Stimulated activated naive CD4-positive, alpha-beta T cell (primary cell): ENCODE measurements around the gene PHAF1.

Experiments
- DNase-seq, 6 experiments: peaks; one replicate each; lab custom pipeline; 2025; lab: John Stamatoyannopoulos, UW

Gene PHAF1

DNA sequence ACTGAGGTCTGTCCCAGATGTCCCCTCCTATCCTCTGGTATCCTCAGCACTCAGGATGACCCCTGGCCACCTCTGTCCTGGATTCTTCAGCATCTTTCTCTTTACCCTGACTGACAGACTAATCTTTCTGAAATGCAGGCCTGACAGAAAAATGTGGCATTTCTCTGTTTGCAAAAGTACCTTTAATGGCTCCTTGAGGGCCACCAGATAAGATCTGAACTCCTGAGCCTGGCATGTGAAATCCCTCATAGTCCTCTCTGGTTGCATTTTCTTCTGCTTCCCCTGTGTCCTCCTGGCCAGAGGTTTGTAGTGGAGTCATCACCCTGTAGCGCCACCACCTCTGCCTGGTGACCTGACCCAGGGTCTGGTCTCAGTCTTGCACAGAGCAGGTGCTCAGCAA is 87.1 kb downstream of the PHAF1 start:
- DNase-seq, result no peak

DNA sequence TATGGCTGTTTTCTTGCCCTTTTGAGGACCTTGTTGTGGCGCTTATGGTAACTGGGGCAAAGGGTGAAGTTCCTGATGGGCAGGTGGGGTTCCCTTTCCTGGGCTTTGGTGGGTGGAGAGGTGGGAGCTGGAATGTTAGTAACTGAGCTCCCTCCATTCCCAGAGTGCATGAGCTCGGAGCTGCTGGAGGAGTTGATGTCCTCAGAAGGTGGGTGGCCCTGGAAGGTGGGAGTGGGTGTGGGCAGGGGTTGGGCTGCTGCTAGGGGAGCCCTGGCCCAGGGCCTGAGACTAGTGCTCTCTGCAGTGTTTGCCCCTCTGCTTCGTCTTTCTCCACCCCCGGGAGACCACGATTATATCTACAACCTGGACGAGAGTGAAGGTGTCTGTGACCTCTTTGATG is 88.0 kb downstream of the PHAF1 start:
- no peak for DNase-seq
